Neutrophil (primary cell): ENCODE results near the gene PARPBP.
"Not testable (repeated sequence)": the region's sequence is repeated elsewhere in the genome, so short reads cannot be mapped to it uniquely, and the experiment has no call there.

ENCODE experiments used
- H3K27ac ChIP-seq: fragments of 200-600 bp; sonication (generic); 2 replicates; pipeline ENCODE4 v1.5.1; 2016; ENCODE audit warnings: mild to moderate bottlenecking, moderate library complexity
- H3K27me3 ChIP-seq: fragments of 200-600 bp; sonication (generic); 2 replicates; pipeline ENCODE4 v1.6.0; 2016; ENCODE audit warnings: mild to moderate bottlenecking
- H3K36me3 ChIP-seq: fragments of 200-600 bp; sonication (generic); 2 replicates; pipeline ENCODE4 v1.5.1; 2017
- H3K4me1 ChIP-seq, 2 experiments: fragments of 200-600 bp in 1 of 2; sonication (generic) in 1 of 2; 1 replicate in 1 of 2; 2 replicates in 1 of 2; pipeline versions ENCODE4 v1.5.1 to v1.6.1; 2013 to 2016; ENCODE audit warnings: low read depth in 1 of 2, low read length in 1 of 2, mild to moderate bottlenecking in 1 of 2, moderate library complexity in 1 of 2; ENCODE audit not compliant: control insufficient read depth in 1 of 2, insufficient read depth in 1 of 2
- H3K4me3 ChIP-seq, 2 experiments: fragments of 200-600 bp in 1 of 2; sonication (generic) in 1 of 2; 1 replicate in 1 of 2; 2 replicates in 1 of 2; pipeline ENCODE4 v1.5.1; 2013 to 2016; ENCODE audit warnings: low read depth in 1 of 2, low read length in 1 of 2, mild to moderate bottlenecking in 1 of 2, moderate library complexity in 1 of 2
- H3K9me3 ChIP-seq: fragments of 200-600 bp; sonication (generic); 2 replicates; pipeline ENCODE4 v1.5.1; 2016
- CTCF ChIP-seq: fragments of 200-600 bp; sonication (generic); IDR thresholded peaks from 2 replicates; pipeline ENCODE4 v1.5.1; 2016; ENCODE audit warnings: antibody characterized with exemption

The PARPBP gene

GRCh38 chr12:102118874-102119273, 1.1 kb upstream of the PARPBP start:
- H3K9me3 ChIP-seq, result no peaks in the 10 kb centered on the region
- TF ChIP-seq CTCF, result no peak
- peaks cover 23 to 26% of the 10 kb centered on the region in 2 experiments for H3K4me1 ChIP-seq
- no peak overlapping the region for H3K4me3 ChIP-seq
- no peaks in the 10 kb centered on the region for H3K27me3 ChIP-seq
- no peak overlapping the region for H3K27ac ChIP-seq
- peaks cover 21% of the 10 kb centered on the region for H3K36me3 ChIP-seq

- TF ChIP-seq CTCF, result no peak
- peak overlapping the region; percentile 72 for H3K27ac ChIP-seq
- H3K4me3 ChIP-seq, result peak overlapping the region; percentile 82 to 91
- H3K4me1 ChIP-seq, result peaks cover 23 to 26% of the 10 kb centered on the region in 2 experiments
- H3K36me3 ChIP-seq, result peaks cover 22% of the 10 kb centered on the region
- no peaks in the 10 kb centered on the region for H3K9me3 ChIP-seq
- no peaks in the 10 kb centered on the region for H3K27me3 ChIP-seq
These were observed 536 bp downstream of the PARPBP start for GRCh38 chr12:102120564-102120873.

GRCh38 chr12:102120886-102121285, 903 bp downstream of the PARPBP start:
- TF ChIP-seq CTCF, result no peak
- no peaks in the 10 kb centered on the region for H3K9me3 ChIP-seq
- no peak overlapping the region for H3K27ac ChIP-seq
- H3K4me1 ChIP-seq, result peaks cover 23 to 26% of the 10 kb centered on the region in 2 experiments
- H3K36me3 ChIP-seq, result peaks cover 21% of the 10 kb centered on the region
- no peaks in the 10 kb centered on the region for H3K27me3 ChIP-seq
- peak overlapping the region; percentile 82 to 91 for H3K4me3 ChIP-seq

GRCh38 chr12:102121328-102121727, 1.3 kb downstream of the PARPBP start:
- H3K9me3 ChIP-seq, H3K27me3 ChIP-seq, H3K4me3 ChIP-seq, H3K27ac ChIP-seq: not testable (repeated sequence)
- H3K36me3 ChIP-seq, result peaks cover 18% of the 10 kb centered on the region
- H3K4me1 ChIP-seq, result peaks cover 23 to 26% of the 10 kb centered on the region in 2 experiments

GRCh38 chr12:102130720-102131119, 10.7 kb downstream of the PARPBP start:
- H3K36me3 ChIP-seq, H3K27me3 ChIP-seq, H3K4me3 ChIP-seq, H3K4me1 ChIP-seq, H3K27ac ChIP-seq, H3K9me3 ChIP-seq: not testable (repeated sequence)

GRCh38 chr12:102131442-102131841, 11.5 kb downstream of the PARPBP start:
- not testable (repeated sequence) for H3K4me3 ChIP-seq, H3K9me3 ChIP-seq

GRCh38 chr12:102137619-102138018, 17.6 kb downstream of the PARPBP start:
- not testable (repeated sequence) for H3K9me3 ChIP-seq

More at GRCh38 chr12:102131442-102131841, 11.5 kb downstream of the PARPBP start:
- H3K27me3 ChIP-seq, H3K4me1 ChIP-seq, H3K36me3 ChIP-seq, H3K27ac ChIP-seq: not testable (repeated sequence)

GRCh38 chr12:102142866-102143373, 22.9 kb downstream of the PARPBP start:
- H3K27ac ChIP-seq, result not testable (repeated sequence)

More at GRCh38 chr12:102137619-102138018, 17.6 kb downstream of the PARPBP start:
- H3K36me3 ChIP-seq, H3K27ac ChIP-seq, H3K27me3 ChIP-seq, H3K4me3 ChIP-seq, H3K4me1 ChIP-seq: not testable (repeated sequence)

More at GRCh38 chr12:102142866-102143373, 22.9 kb downstream of the PARPBP start:
- not testable (repeated sequence) for H3K27me3 ChIP-seq, H3K36me3 ChIP-seq, H3K4me3 ChIP-seq, H3K4me1 ChIP-seq, H3K9me3 ChIP-seq
